Upper lobe of right lung (tissue), 1 donor: ENCODE results near the gene ADCY2. TPM values are rescaled to one million over a fixed set of nuclear protein-coding genes. Genes with fewer than 3 reads are reported as not detected.

Source experiments
- ATAC-seq: fragments of 200-7000 bp; cut with Tn5 transposase; one replicate; pipeline ENCODE4 v1.9.1; 2020; ENCODE audit warnings: mild to moderate bottlenecking, moderate library complexity
- DNase-seq: peaks from one replicate; pipeline ENCODE4 v3.0.0-alpha.2; 2020
- H3K27ac ChIP-seq: fragments of 200-600 bp; one replicate; pipeline ENCODE4 v1.8.0; 2022
- H3K27me3 ChIP-seq: fragments of 200-600 bp; one replicate; pipeline ENCODE4 v1.8.0; 2022; ENCODE audit warnings: mild to moderate bottlenecking
- H3K36me3 ChIP-seq: fragments of 200-600 bp; one replicate; pipeline ENCODE4 v1.8.0; 2022
- H3K4me1 ChIP-seq: fragments of 200-600 bp; one replicate; pipeline ENCODE4 v1.8.0; 2022
- H3K4me3 ChIP-seq: fragments of 200-600 bp; one replicate; pipeline ENCODE4 v1.8.0; 2022; ENCODE audit warnings: mild to moderate bottlenecking
- H3K9me3 ChIP-seq: fragments of 200-600 bp; one replicate; pipeline ENCODE4 v1.8.0; 2022
- intact Hi-C: fragments of 100-400 bp; cut with DNase I; formaldehyde crosslinking; loops from one replicate; pipeline ENCODE4 v1.11.0; 2022
- total RNA-seq: library from RNA; stranded (reverse); fragmentation: NEBNext Ultra II Directional; extraction: Animal tissue kit (Norgen Biotek cat#: 25700); gene quantifications from one replicate; pipeline ENCODE4 v1.2.1, GENCODE V29; 2021
- TF ChIP-seq, protein P1 (sequence below): fragments of 200-600 bp; IDR thresholded peaks from one replicate; pipeline ENCODE4 v1.8.0; 2022; ENCODE audit warnings: antibody characterized with exemption
- donor health status: DM: no; HTN: yes; CAD: no; lungs with severe emphysema.

Gene ADCY2
- total RNA-seq, 1 donor from 2014 or later: 0.17 TPM

GRCh38 chr5:7446913-7447312, 51.0 kb downstream of the ADCY2 start:
- DNase-seq: no peak
- Histone ChIP-seq H3K9me3 (no peaks in the 10 kb centered on the region), H3K27me3 (no peaks in the 10 kb centered on the region), H3K4me1 (no peaks in the 10 kb centered on the region), H3K36me3 (no peaks in the 10 kb centered on the region), H3K27ac (no peak overlapping the region), H3K4me3 (no peak overlapping the region)
- intact Hi-C loops: no loop called here
- ATAC-seq: no peak
- TF ChIP-seq, protein P1, sequence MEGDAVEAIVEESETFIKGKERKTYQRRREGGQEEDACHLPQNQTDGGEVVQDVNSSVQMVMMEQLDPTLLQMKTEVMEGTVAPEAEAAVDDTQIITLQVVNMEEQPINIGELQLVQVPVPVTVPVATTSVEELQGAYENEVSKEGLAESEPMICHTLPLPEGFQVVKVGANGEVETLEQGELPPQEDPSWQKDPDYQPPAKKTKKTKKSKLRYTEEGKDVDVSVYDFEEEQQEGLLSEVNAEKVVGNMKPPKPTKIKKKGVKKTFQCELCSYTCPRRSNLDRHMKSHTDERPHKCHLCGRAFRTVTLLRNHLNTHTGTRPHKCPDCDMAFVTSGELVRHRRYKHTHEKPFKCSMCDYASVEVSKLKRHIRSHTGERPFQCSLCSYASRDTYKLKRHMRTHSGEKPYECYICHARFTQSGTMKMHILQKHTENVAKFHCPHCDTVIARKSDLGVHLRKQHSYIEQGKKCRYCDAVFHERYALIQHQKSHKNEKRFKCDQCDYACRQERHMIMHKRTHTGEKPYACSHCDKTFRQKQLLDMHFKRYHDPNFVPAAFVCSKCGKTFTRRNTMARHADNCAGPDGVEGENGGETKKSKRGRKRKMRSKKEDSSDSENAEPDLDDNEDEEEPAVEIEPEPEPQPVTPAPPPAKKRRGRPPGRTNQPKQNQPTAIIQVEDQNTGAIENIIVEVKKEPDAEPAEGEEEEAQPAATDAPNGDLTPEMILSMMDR: no peak

DNA sequence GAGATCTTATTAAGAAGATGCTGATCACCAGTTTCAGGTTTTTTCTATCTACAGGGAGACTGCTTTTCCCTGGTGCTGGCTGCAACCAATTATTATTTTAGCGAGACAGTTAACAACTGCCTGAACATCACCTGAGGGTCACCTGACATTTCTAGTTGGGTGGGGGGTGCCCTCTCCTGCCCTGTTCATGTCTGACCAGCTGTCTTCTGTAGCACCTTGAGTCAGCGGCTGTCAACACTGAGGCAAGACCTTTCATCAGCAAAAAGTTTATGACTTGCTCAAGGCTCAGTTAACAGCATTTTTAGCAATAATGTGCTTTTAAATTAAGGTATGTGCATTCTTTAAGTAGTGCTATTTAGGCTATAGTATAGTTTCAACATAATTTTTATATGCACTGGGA, 58.0 kb downstream of the ADCY2 start:
- no peaks in the 10 kb centered on the region for H3K4me1 ChIP-seq
- intact Hi-C loops: no loop called here
- no peak for DNase-seq
- H3K27ac ChIP-seq: no peak overlapping the region
- H3K9me3 ChIP-seq: no peaks in the 10 kb centered on the region
- no peak overlapping the region for H3K4me3 ChIP-seq
- TF ChIP-seq, protein P1: no peak
- H3K36me3 ChIP-seq: no peaks in the 10 kb centered on the region
- no peaks in the 10 kb centered on the region for H3K27me3 ChIP-seq
- ATAC-seq: no peak

DNA sequence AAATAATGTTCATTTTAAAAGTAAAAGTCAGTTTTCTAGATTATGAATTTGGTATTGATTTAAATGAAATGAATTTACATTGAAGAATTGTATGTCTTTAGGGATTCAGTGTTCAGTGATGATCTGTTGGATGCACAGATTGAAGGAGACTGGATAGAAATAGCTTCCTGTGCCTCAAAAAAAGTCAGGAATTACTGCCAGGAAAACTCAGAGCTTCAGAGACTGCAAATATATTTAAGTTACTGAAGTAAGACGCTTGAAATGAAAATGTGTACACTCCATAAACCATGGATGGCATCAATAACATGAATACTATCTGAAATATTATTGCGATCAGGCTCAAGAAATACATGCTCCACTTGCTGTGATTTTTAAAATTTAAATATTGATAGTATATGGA, 60.3 kb downstream of the ADCY2 start:
- ATAC-seq: no peak
- TF ChIP-seq, protein P1: no peak
- no peaks in the 10 kb centered on the region for H3K4me1 ChIP-seq

GRCh38 chr5:7461371-7461770, 65.4 kb downstream of the ADCY2 start:
- no peak overlapping the region for H3K27ac ChIP-seq
- no peaks in the 10 kb centered on the region for H3K9me3 ChIP-seq
- DNase-seq: no peak
- no peaks in the 10 kb centered on the region for H3K36me3 ChIP-seq
- H3K27me3 ChIP-seq: no peaks in the 10 kb centered on the region
- no peak for ATAC-seq
- TF ChIP-seq, protein P1: no peak
- no peak overlapping the region for H3K4me3 ChIP-seq
- no peaks in the 10 kb centered on the region for H3K4me1 ChIP-seq
- intact Hi-C loops: no loop called here

More for the DNA sequence above, 60.3 kb downstream of the ADCY2 start:
- intact Hi-C loops: no loop called here
- Histone ChIP-seq H3K4me3 (no peak overlapping the region), H3K9me3 (no peaks in the 10 kb centered on the region), H3K27ac (no peak overlapping the region), H3K27me3 (no peaks in the 10 kb centered on the region), H3K36me3 (no peaks in the 10 kb centered on the region)
- no peak for DNase-seq

DNA sequence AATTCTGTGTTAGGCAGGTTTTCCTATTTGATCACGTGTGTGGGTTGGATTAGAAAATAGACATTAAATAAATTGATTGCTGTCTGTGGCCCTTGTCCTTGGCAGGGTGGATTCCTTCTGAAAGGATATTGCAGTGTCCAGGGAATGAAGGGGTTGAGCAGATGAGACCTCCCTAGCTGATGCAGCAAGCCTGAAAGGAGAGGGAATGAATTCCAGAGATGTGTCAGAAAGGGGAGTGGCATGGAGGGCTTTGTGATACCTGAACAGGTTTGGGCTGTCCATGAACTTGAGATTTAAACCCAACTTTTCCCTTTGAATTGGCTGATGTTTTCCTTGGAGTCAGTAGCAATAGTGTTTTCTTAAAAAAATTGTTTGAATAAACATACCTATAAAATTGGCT, 66.8 kb downstream of the ADCY2 start:
- Histone ChIP-seq H3K9me3 (no peaks in the 10 kb centered on the region), H3K27ac (no peak overlapping the region), H3K36me3 (no peaks in the 10 kb centered on the region), H3K4me3 (no peak overlapping the region), H3K4me1 (no peaks in the 10 kb centered on the region), H3K27me3 (no peaks in the 10 kb centered on the region)
- DNase-seq: no peak
- no peak for ATAC-seq
- TF ChIP-seq, protein P1: no peak
- intact Hi-C loops: no loop called here

- TF ChIP-seq, protein P1: no peak
Observed at GRCh38 chr5:7464182-7464581, 68.2 kb downstream of the ADCY2 start.

More at GRCh38 chr5:7464182-7464581, 68.2 kb downstream of the ADCY2 start:
- ATAC-seq (peak; percentile 20), DNase-seq (no peak)
- Histone ChIP-seq H3K27me3 (no peaks in the 10 kb centered on the region), H3K4me3 (no peak overlapping the region), H3K27ac (no peak overlapping the region), H3K36me3 (no peaks in the 10 kb centered on the region), H3K4me1 (no peaks in the 10 kb centered on the region), H3K9me3 (no peaks in the 10 kb centered on the region)
- intact Hi-C loops: no loop called here
